ENCODE measurements around the gene FAM151A. TPM values are rescaled to one million over a fixed set of nuclear protein-coding genes. Genes with fewer than 3 reads are reported as not detected.
A peak's percentile ranks its signal among the peaks of the same experiment; 100 is the strongest.

The FAM151A gene
- total RNA-seq, 1 experiment from 2014 or later: not detected

- no peak for DNase-seq (ENCODE audit: low read depth)
Observed at GRCh38 chr1:54579337-54579781, 44.0 kb downstream of the FAM151A start.

GRCh38 chr1:54577612-54578011 lies 45.7 kb downstream of the FAM151A start:
- peak; percentile 40 for DNase-seq (ENCODE audit: low read depth)

- DNase-seq (ENCODE audit: low read depth): no peak
Observed at GRCh38 chr1:54575605-54576290, 47.6 kb downstream of the FAM151A start.

- no peak for DNase-seq (ENCODE audit: low read depth)
Observed at GRCh38 chr1:54575161-54575560, 48.2 kb downstream of the FAM151A start.

GRCh38 chr1:54574158-54574778 lies 49.1 kb downstream of the FAM151A start:
- DNase-seq (ENCODE audit: low read depth): no peak

- DNase-seq (ENCODE audit: low read depth): no peak
Observed at GRCh38 chr1:54572542-54572850, 50.8 kb downstream of the FAM151A start.

- no peak for DNase-seq (ENCODE audit: low read depth)
Observed at GRCh38 chr1:54571803-54572541, 51.4 kb downstream of the FAM151A start.

- no peak for DNase-seq (ENCODE audit: low read depth)
Observed at GRCh38 chr1:54571326-54571725, 52.0 kb downstream of the FAM151A start.

GRCh38 chr1:54570161-54570560 lies 53.2 kb downstream of the FAM151A start:
- DNase-seq (ENCODE audit: low read depth): no peak

GRCh38 chr1:54569339-54569738 lies 54.0 kb downstream of the FAM151A start:
- DNase-seq (ENCODE audit: low read depth): no peak

- no peak for DNase-seq (ENCODE audit: low read depth)
Observed at GRCh38 chr1:54567961-54568360, 55.4 kb downstream of the FAM151A start.

GRCh38 chr1:54566438-54567141 lies 56.7 kb downstream of the FAM151A start:
- DNase-seq (ENCODE audit: low read depth): no peak

- no peak for DNase-seq (ENCODE audit: low read depth)
Observed at GRCh38 chr1:54565113-54565501, 58.2 kb downstream of the FAM151A start.

- DNase-seq (ENCODE audit: low read depth): no peak
Observed at GRCh38 chr1:54564312-54565112, 58.8 kb downstream of the FAM151A start.

GRCh38 chr1:54559771-54560231 lies 63.5 kb downstream of the FAM151A start:
- DNase-seq (ENCODE audit: low read depth): no peak

Other genes with a start within 250 kb of the FAM151A start
- 21.1 and 26.0 TPM in 2 replicates for gene SSBP3, start 217.1 kb downstream of the FAM151A start, total RNA-seq (2014; rRNA removed; shearing (Covaris generic))
- gene ACOT11, start 75.3 kb downstream of the FAM151A start, total RNA-seq (2014; rRNA removed; shearing (Covaris generic)): 0.39 and 0.60 TPM in 2 replicates
- not detected in 2 replicates for gene MROH7, start 18.3 kb upstream of the FAM151A start, total RNA-seq (2014; rRNA removed; shearing (Covaris generic))
- 24.0 and 32.0 TPM in 2 replicates for gene TTC4, start 92.3 kb upstream of the FAM151A start, total RNA-seq (2014; rRNA removed; shearing (Covaris generic))
- gene PARS2, start 141.0 kb upstream of the FAM151A start, total RNA-seq (2014; rRNA removed; shearing (Covaris generic)): 6.3 and 6.4 TPM in 2 replicates
- gene TTC22, start 177.8 kb upstream of the FAM151A start, total RNA-seq (2014; rRNA removed; shearing (Covaris generic)): not detected in 2 replicates

Measured in RPMI7951 (cell line).